PC-3 (cell line): ENCODE measurements around the gene MRPL45.

Experiments
- CTCF ChIP-seq: fragments of 300-600 bp; sonication (generic); conservative IDR thresholded peaks from 2 replicates; pipeline ENCODE4 v1.5.1; 2017; ENCODE audit warnings: antibody characterized with exemption, low read depth, mild to moderate bottlenecking, low read length
- EZH2 ChIP-seq: fragments of 300-600 bp; sonication (generic); IDR thresholded peaks from one replicate; pipeline ENCODE4 v1.6.1; 2017; ENCODE audit warnings: antibody characterized with exemption, mild to moderate bottlenecking, low read length; ENCODE audit not compliant: unreplicated experiment

- TF ChIP-seq EZH2 (no peak), CTCF (no peak)
Observed at GRCh38 chr17:38327936-38328335, 31.0 kb downstream of the MRPL45 start.
